NCI-H2029 treated with DMSO at 0.1 percent for 48 hours (cell line): ENCODE results near the gene ZNF324.
A peak's percentile ranks its signal among the peaks of the same experiment; 100 is the strongest.
"Not testable (repeated sequence)": the region's sequence is repeated elsewhere in the genome, so short reads cannot be mapped to it uniquely, and the experiment has no call there.

Experiments
- DNase-seq: peaks from one replicate; lab custom pipeline; 2025; lab: John Stamatoyannopoulos, UW

ZNF324 gene

DNA sequence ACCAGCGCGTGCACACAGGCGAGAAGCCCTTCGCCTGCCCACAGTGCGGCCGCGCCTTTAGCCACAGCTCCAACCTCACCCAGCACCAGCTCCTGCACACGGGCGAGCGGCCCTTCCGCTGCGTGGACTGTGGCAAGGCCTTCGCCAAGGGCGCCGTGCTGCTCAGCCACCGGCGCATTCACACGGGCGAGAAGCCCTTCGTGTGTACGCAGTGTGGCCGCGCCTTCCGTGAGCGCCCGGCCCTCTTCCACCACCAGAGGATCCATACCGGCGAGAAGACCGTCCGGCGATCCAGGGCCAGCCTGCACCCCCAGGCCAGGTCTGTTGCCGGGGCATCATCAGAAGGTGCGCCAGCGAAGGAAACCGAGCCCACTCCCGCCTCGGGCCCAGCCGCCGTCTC lies 4.9 kb downstream of the ZNF324 start:
- DNase-seq, result no peak

DNA sequence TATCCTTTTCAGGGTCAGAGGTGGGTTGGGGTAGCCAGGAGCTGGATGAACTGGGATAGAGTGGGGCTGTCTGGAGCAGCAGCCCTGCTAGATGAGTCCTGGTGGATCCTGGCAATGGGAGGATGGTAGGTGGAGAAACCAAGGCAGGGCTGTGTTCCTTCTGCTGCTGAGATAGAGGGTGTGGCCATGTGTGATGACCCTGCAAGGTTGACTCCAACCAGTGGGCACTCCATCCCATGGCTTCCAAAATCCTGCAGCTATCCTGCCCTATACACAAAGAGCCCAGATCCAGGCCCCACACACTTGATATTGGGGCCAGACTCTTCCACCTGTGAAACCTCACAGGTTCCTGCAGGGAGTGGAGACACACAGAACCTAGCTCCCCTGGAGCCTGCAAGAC lies 6.9 kb downstream of the ZNF324 start:
- no peak for DNase-seq

DNA sequence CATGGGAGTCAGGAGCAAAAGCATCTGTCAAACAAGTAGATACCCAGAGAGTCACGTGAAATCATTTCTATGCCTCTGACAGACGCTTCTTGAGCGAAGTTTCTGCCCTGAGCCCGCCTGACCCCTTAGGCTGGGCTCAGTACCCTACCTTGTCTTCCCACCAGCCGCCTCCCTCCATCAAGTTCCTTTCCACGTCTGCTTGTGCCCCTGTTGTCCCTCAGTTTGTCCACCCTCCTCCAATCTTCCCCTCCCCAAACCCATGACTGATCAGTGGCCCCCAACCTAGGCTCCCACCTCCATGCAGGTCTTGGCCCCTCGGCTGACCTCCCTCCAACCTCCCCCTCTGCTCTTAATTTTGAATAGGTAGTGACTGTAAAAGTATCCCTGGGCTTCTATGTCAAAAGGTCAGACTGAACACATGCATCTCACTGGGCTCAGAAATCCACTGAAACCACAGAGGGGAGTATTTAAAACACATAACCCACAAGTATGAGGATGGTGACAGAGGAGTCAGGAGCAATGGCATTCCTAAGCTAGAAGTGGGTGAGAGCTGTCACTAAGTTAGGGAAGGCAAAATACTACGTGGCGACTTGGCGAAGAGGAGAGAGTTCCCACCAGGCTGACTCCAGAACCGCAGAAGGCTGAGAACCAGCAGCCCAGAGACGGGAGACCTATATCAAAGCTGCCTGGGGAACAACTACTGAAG lies 7.6 kb downstream of the ZNF324 start:
- DNase-seq, result no peak

DNA sequence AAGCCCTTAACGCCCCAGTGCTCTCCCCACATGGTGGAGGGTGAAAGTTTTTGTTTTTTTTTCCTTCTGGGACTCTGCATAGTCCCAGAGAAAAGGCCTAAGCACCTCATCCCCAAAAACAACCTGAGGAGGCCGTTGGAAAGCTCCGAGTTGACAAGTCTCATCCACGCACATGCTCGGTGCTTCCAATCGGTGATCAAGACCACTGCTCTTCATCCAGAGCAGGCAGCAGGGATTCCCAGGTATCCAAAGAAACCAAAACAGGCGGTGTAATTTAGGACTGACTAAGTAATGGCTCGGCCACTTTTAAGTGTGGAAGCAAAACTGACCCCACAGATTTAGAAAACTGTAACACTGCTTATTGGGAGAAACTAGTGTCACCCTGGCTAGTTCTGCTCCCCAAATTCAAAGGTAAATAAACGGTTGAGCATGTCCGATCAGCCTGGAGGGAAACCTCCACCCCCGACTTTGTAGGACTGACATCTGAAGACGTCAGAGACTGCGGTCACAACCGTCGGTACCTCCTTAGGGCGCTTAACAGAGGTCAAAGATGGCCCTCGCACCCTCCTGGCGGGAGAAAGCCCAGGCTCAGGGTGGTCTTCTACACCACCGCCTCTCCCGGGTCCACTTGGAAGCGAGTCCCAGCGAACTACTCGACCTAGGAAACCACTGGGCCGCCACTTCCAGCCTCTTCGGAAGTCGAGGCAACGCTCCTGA lies 8.3 kb downstream of the ZNF324 start:
- no peak for DNase-seq

DNA sequence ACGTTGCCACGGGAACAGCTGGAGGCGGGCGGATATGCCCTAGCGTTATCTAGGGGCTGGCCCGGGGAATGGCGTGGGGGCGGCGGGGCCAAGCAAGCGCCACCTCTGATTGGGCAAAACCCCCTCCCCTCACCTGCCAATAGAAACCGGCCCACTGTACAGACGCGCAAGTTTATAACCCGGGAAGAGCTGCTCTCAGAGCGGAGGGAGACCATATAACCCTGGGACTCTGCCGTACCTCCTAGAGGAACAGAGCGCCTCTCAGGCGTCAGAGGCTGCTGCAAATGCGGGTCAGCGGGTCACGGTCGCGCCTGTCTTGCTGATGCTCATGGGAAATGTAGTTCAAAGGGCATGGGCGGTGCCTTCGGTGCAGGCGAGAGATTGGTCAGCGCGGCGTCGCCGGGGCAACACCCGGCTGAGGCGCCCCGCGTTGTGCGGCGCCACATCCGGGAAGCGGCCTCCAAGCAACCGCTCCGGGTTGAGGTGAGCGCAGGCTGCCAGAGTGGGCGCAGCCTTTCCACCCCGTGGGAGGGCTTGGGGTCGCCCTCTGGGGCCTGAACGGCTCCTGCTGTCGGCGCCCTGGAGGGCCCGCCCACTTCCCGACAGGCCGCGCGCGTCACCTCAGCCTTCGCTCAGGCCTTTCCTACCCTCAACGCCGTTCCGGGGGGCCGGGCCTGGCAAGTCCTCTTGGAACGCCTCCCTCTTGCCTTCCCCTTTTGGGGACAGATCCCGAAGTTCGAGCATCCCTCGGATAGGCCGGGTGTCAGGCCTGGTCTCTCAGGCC lies 9.0 kb downstream of the ZNF324 start, which contains the start of gene ZNF446:
Gene ZNF446 (plus strand): TSS at position 639 of the 784 bp plus-strand sequence. CDS start 867 bp downstream, outside the sequence.
- DNase-seq, result peak; percentile 76

DNA sequence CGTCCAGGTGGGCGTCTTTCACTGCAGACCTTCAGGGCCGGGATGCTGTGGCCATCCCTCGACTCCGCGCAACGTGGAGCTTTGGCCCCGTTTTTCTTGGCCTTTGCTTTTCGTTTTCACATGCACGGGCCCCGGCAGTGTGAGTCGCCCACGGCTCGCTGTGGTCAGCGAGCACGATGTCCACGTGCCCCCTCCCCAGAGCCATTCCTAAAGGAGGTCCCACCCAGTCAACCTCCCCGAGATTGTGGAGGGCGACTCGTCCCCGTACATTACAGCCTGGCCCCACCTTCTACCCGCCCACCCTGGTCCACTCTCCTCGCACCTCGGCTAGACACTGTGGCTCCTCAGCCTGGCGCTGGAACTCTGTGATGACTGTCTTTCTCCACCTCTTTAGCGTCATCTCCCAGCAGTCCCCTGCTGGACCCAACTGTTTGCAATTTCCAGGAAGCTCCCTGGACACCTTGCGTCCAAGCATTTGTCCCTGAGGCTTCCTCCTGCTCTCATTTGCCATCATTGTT lies 9.7 kb downstream of the ZNF324 start:
- no peak for DNase-seq

DNA sequence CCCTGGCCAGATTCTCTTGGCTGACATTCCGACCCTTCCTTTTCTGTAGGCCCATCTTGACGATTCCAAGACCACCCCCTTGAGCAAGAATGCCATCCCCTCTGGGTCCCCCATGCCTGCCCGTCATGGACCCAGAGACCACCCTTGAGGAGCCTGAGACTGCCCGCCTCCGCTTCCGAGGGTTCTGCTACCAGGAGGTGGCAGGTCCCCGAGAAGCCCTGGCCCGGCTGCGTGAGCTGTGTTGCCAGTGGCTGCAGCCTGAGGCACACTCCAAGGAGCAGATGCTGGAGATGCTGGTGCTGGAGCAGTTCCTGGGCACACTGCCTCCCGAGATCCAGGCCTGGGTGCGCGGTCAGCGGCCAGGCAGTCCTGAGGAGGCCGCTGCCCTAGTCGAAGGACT lies 10.2 kb downstream of the ZNF324 start:
- DNase-seq, result no peak

DNA sequence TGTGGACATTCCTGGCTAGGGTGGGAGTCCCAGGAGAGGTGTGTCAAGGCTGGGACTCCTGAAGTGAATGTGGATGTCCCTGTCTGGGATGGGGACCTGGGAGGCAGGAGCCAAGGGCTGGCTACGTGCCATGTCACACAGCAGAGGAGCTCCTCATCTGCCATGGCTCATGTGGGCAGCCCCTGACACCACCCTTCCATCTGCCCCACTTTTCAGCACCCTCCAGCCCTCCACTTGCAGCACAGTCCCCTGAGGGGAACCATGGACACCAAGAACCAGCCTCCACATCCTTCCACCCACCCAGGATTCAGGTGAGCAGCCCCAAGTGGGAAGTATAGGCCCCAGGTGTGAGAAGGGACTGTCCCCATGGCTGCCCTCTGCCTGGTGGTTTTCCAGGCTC lies 11.0 kb downstream of the ZNF324 start:
- no peak for DNase-seq

DNA sequence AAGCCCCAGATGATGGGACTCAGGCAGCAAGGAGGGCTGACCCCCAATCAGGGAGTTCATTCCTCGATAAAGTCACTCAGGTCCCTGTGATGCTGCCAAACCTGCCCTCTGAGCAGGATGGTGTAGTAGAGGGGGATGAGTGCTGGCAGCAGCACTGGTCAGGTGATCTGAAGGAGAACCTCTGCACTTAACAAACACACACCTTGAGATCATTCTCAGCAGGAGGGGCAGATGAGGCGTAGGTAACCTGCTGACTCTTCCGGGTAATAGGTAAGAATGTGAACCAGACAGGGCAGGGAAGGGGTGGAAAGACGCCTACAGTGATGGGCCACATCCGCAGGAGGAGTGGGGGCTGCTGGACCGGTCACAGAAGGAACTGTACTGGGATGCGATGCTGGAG lies 12.4 kb downstream of the ZNF324 start:
- DNase-seq, result no peak

DNA sequence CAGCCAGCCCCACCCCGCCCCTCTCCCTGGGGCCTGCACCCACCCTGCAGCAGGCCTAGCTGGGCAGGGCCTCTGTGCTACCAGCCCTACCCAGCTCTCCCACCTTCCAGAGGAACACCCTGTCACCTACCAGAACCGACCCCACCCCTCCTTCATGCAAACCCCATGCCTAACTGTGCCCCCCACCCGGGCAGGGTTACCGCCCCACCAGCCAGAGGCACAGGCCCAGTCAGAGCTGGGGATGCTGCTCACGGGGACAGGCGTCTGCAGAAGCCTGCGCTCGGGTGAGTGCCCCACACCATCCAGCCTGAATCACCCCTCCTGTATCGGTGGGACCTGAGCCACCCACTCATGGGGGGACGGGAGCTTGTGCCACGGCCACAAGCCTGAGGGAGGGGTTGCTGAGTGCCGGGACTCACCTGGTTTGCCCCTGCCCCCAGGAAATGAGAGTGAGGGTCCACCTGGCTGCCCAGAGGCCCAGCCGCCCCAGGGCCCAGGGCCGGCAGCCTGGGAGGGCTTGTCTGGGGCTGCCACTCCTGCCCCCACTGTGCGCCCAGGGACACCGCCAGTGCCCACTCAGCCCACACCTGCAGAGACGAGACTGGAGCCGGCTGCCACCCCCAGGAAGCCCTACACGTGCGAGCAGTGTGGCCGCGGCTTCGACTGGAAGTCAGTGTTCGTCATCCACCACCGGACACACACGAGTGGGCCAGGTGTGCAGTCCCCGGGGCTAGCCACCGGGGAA lies 13.0 kb downstream of the ZNF324 start:
- no peak for DNase-seq

DNA sequence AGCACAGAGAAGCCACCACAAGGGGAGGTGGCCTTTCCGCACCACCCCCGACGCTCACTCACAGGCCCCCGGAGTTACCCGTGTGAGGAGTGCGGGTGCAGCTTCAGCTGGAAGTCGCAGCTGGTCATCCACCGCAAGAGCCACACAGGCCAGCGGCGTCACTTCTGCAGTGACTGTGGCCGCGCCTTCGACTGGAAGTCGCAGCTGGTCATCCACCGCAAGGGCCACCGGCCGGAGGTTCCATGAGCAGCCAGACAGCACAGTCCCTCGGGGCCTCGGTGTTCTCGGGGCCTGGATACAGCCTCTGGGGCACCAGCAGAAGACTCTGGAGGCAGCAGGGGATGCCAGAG lies 13.6 kb downstream of the ZNF324 start:
- no peak for DNase-seq

DNA sequence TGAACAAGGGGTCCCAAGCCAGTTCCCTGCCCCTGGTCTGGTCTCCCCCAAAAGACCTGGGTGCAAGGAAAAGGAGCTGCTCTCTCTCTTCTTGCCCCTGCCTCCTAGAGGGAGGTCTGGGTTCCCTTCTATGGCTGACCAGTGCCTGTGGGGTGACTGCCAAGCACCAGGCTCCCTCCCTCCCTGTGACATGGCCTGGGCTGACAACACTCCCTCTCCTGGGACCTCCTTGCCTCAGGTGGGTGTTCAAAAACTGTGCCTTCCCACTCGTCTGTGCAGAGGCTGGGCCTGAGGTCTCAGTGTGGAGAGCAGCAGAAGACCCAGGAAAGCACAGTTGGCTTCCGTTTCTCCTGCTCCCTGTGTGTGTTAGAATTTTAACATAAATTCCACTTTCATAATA lies 14.0 kb downstream of the ZNF324 start:
- DNase-seq, result no peak

DNA sequence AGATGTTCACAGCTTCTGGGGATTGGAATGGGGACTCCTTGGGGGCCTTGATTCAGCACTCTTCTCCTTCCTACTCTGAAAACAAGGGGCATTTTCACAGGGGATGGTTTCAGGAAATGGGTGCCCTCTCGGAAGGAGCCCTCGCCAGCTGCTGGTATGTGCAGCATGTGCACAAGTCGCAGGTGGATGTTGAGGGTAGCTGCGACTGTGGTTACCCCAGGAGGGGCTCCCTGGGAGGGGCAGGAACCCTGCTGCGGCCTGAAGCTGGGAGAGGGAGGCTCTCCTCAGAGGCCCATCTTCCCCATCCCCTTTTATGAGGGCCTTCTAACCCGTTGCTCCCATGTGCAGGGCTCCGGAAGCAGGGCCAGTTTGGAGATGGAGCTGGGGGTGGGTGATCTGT lies 15.5 kb downstream of the ZNF324 start:
- no peak for DNase-seq

DNA sequence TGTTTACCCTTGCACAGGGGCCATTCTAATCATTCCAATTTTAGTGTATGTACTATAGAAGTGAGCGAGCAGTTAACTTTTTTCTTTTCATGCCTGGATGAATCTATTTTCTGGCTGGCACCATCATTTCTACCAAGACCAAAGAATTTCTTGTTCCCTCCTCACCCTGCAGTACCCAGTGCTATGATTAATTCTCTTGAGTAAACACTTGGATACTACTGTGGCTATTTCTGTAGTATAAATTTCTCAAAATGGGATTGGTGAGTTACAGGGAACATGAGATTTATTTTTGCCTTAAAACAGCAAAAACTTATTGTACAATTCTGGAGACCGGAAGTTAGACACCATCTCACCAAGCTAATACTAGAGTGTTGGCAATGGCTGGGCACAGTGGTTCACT lies 16.9 kb downstream of the ZNF324 start:
- DNase-seq, result no peak

DNA sequence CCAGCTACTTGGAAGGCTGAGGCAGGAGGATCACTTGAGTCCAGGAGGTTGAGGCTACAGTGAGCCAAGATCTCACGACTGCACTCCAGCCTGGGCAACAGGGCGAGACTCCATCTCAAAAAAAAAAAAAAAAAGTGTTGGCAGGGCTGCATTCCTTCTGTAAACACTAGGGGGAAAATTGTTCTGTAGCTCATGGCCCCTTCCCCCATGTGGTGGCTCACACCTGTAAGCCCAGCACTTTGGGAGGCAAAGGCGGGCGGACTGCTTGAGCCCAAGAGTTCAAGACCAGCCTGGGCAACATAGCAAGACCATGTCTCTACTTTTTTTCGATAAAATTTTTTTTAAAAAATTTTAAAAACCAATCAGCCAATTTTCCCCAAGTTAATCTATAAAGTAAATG lies 17.5 kb downstream of the ZNF324 start:
- DNase-seq, result not testable (repeated sequence)

DNA sequence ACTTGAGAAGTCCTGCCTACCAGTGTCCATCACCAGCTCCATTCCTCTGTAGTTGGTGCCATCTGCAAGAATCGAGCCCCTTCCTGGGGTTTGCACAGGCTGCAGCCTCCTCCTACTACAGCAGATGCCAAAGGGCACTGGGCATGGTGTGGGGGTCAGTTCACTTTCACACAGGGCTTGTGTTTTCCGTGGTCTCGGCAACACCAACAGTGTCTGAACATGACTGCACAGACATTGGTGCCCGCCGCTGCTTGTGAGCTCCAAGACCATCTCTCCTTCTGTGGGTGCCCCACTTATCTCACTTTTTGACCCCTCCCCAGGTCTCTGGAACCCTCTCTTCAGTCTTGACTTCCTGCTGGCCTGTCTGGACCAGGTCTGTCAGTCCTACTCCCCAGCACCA lies 24.5 kb downstream of the ZNF324 start:
- no peak for DNase-seq

DNA sequence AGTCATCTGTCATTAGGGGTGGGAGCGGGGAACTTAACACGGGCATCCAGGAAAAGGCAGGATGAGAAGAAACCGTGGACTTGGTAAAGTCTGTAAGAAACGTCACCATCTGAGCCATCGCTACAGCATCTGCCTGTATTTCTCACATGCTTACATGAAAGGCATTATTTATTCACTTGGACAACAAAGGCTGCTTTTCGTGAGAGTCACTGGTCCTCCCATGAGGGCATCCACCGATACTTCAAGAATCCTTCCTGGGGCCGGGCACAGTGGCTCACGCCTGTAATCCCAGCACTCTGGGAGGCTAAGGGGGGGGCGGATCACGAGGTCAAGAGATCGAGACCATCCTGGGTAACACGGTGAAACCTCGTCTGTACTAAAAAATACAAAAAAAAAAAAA lies 25.4 kb downstream of the ZNF324 start:
- no peak for DNase-seq

DNA sequence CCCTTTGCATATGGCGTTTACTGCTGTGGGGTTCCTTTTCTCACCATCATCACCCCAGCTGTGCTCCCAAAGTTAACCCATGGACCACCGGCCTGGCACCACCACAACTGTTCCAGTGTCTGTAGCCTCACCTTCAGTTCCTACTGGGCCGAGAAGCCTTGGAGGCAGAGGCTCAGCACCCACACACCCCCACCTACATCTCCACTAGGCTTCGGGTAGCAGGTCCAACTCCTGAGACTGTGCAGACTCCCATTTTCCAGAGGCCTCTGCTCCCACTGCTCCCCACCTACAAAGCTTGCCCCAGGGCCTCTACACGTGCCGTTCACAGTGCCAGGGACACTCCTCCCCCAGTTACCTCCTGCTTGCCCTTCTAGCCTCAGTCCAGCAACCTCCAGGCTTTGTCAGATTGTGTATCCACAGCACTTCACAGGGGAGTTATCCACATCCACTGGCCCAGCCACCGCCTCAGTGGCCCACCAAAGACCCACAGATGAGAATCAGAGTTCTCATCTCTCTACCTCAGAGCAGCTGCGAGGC lies 30.8 kb downstream of the ZNF324 start:
- DNase-seq, result no peak

DNA sequence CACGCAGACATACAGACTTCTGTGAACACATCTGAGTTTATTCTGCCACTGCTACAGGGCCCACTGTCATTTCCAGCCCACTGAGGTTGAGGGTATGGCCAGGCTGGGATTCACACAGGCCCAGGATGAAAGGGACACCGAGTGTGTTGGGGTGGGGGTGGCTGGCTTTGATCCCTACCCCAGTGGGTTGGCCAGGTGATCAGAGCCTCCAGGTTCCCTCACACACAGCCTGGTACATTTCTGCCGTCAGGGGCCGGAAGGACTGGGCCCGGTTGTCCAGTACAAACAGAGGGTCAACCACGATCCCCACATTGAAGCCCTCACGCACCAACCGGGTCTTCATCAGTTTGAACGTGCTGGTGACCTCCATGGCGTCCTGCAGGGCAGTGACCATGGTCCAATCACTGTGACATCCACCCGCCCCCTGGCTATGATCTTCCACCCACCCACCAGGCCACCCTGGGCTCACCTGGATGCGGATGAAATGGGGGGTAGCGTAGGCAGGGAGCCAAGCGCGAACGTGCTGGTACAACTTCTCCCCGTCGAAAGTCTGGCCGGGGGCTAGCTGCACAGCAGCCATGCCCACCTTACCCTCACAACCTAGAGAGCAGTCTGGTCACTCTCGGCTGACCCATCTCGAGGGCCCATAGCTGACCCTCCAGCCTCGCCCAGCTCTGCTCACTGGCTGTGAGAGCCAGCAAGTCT lies 31.6 kb downstream of the ZNF324 start:
- DNase-seq, result no peak

DNA sequence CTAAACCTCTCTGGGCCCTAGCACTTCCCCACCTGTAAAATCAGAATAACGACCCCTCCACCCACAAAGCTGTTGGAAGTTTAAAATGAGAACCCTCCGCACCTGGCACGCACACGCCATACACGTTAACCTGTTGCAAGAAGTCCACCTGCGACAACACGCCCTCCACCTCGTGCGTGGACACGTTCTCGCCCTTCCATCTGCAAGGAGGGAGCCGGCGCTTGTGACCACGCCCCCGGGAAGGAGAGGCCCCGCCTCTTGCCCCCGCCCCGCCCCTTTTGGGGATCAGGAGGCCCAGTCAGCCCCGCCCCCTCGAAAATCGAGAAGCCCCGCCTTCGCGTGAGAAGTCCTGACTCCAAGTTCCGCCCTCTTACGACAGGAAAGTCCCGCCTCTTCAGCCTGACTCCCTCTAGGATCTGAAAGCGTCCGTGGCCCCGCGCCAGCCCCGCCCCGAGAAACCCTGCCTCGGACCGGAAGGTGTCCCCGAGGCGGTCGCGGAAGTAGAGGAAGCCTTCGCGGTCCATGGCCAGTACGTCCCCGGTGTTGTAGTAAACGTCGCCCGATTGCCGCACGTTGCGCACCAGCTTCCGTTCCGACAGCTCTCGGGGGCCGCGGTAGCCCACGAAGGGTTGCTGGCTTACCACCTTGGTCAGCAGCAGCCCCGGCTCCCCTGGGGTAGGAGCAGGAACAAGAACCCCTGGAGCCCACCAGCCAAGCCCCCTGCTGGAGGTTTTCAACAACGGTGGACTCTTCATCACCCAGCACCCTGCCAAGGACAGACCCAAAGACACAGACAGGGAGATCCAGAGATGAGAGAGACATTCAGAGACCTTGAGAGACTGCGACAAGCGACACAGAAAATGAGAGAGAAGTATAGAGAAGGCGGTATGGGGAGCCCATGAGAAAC lies 32.4 kb downstream of the ZNF324 start:
- peak; percentile 94 for DNase-seq
